Prostate gland (tissue), 2 donors: ENCODE data around the gene MTERF2. TPM values are rescaled to one million over a fixed set of nuclear protein-coding genes. Genes with fewer than 3 reads are reported as not detected.
"Not testable (repeated sequence)": the region's sequence is repeated elsewhere in the genome, so short reads cannot be mapped to it uniquely, and the experiment has no call there.

Source experiments
- DNase-seq: peaks from one replicate; pipeline ENCODE4 v3.0.0-alpha.2; 2019; ENCODE audit warnings: low spot score
- H3K27ac ChIP-seq, 2 donors: fragments of 200-600 bp; sonication (generic); 2 replicates each; pipeline ENCODE4 v1.5.1; 2017 to 2019
- H3K27me3 ChIP-seq: fragments of 200-600 bp; sonication (generic); replicated peaks from 2 replicates; pipeline ENCODE4 v1.5.1; 2019; ENCODE audit not compliant: insufficient read depth
- H3K36me3 ChIP-seq, 2 donors: fragments of 200-600 bp; sonication (generic); 1 replicate in 1 of 2; 2 replicates in 1 of 2; pipeline versions ENCODE4 v1.5.1 to v1.8.1; 2017 to 2019
- H3K4me1 ChIP-seq: fragments of 200-600 bp; sonication (generic); replicated peaks from 2 replicates; pipeline ENCODE4 v1.5.1; 2019
- H3K4me3 ChIP-seq, 2 donors: fragments of 200-600 bp; sonication (generic); 2 replicates each; pipeline ENCODE4 v1.5.1; 2017 to 2019
- H3K9me3 ChIP-seq: fragments of 200-600 bp; sonication (generic); 2 replicates; pipeline ENCODE4 v1.5.1; 2017
- CTCF ChIP-seq, 4 experiments: fragments of 200-600 bp in 2 of 4; fragments of 450-650 bp in 2 of 4; sonication (generic) in 2 of 4; IDR thresholded peaks; 1 replicate in 3 of 4; 2 replicates in 1 of 4; pipeline ENCODE4 v1.5.1; 2016 to 2019; ENCODE audit warnings: antibody characterized with exemption in 4 of 4, mild to moderate bottlenecking in 2 of 4, moderate library complexity in 2 of 4
- POLR2A ChIP-seq: fragments of 450-650 bp; IDR thresholded peaks from one replicate; pipeline ENCODE4 v1.6.1; 2016; ENCODE audit warnings: antibody characterized with exemption, mild to moderate bottlenecking
- POLR2AphosphoS5 ChIP-seq: sonication (generic); formaldehyde crosslinking; IDR thresholded peaks from one replicate; pipeline ENCODE4 v1.6.1; 2017; ENCODE audit warnings: antibody characterized with exemption
- WGBS: methylation state at CpG from one replicate; pipeline ENCODE4 v1.1.5; 2018; 5-methylcytosine and 5-hydroxymethylcytosine counted together
- intact Hi-C: fragments of 100-400 bp; cut with DNase I; formaldehyde crosslinking; loops from one replicate; pipeline ENCODE4 v1.14.2; 2022
- total RNA-seq, 2 donors: library from RNA; depleted of rRNA; stranded (reverse); fragments of >200 nt; gene quantifications; one replicate each; pipeline ENCODE4 v1.1.0, GENCODE V29; 2016

MTERF2 gene
- total RNA-seq, 2 donors from 2014 or later = 11.3 to 18.1 TPM

GRCh38 chr12:107007411-107007810, 20.5 kb upstream of the MTERF2 start:
- H3K4me1 ChIP-seq = no peaks in the 10 kb centered on the region
- no peak for DNase-seq
- TF ChIP-seq CTCF (IDR thresholded peaks at IDR 0.05) = no peak
- TF ChIP-seq POLR2A = no peak
- no peak for TF ChIP-seq POLR2AphosphoS5
- H3K9me3 ChIP-seq = no peaks in the 10 kb centered on the region
- 98% methylated on average over 4 of the region's 4 CpGs for WGBS
- H3K27me3 ChIP-seq = no peaks in the 10 kb centered on the region
- no peaks in the 10 kb centered on the region for H3K36me3 ChIP-seq
- no peak overlapping the region for H3K4me3 ChIP-seq
- intact Hi-C loops = no loop called here
- no peak overlapping the region for H3K27ac ChIP-seq

- H3K4me1 ChIP-seq, H3K27ac ChIP-seq, intact Hi-C loops, H3K36me3 ChIP-seq, H3K27me3 ChIP-seq, H3K4me3 ChIP-seq, H3K9me3 ChIP-seq, DNase-seq: not testable (repeated sequence)
- WGBS = 67% methylated on average over 4 of the region's 4 CpGs
These were observed 15.7 kb upstream of the MTERF2 start for GRCh38 chr12:107002665-107003064.

GRCh38 chr12:106999446-106999845, 12.5 kb upstream of the MTERF2 start:
- Histone ChIP-seq H3K4me3 (no peak overlapping the region), H3K9me3 (no peaks in the 10 kb centered on the region), H3K27me3 (no peaks in the 10 kb centered on the region), H3K36me3 (no peaks in the 10 kb centered on the region), H3K4me1 (no peaks in the 10 kb centered on the region), H3K27ac (no peak overlapping the region)
- no peak for DNase-seq
- intact Hi-C loops = no loop called here
- 77% methylated on average over 6 of the region's 6 CpGs for WGBS
- TF ChIP-seq POLR2AphosphoS5 = no peak
- no peak for TF ChIP-seq POLR2A
- TF ChIP-seq CTCF (IDR thresholded peaks at IDR 0.05) = no peak

- intact Hi-C loops = no loop called here
- Histone ChIP-seq H3K27ac (no peak overlapping the region), H3K4me1 (no peaks in the 10 kb centered on the region), H3K4me3 (no peak overlapping the region), H3K9me3 (no peaks in the 10 kb centered on the region), H3K36me3 (no peaks in the 10 kb centered on the region), H3K27me3 (no peaks in the 10 kb centered on the region)
- DNase-seq = no peak
- no peak for TF ChIP-seq POLR2A
- TF ChIP-seq CTCF (IDR thresholded peaks at IDR 0.05) = no peak
- TF ChIP-seq POLR2AphosphoS5 = no peak
- 95% methylated on average over 1 of the region's 1 CpG for WGBS
These were observed 11.0 kb upstream of the MTERF2 start for GRCh38 chr12:106997916-106998315.

GRCh38 chr12:106996102-106996501, 9.2 kb upstream of the MTERF2 start:
- H3K36me3 ChIP-seq, DNase-seq, intact Hi-C loops, H3K4me1 ChIP-seq, H3K4me3 ChIP-seq, H3K27me3 ChIP-seq, H3K27ac ChIP-seq, H3K9me3 ChIP-seq: not testable (repeated sequence)
- 97% methylated on average over 5 of the region's 5 CpGs for WGBS

GRCh38 chr12:106994579-106995220, 7.8 kb upstream of the MTERF2 start:
- Histone ChIP-seq H3K27ac (no peak overlapping the region), H3K4me3 (no peak overlapping the region), H3K36me3 (no peaks in the 10 kb centered on the region), H3K27me3 (no peaks in the 10 kb centered on the region), H3K9me3 (no peaks in the 10 kb centered on the region), H3K4me1 (no peaks in the 10 kb centered on the region)
- 39% methylated on average over 2 of the region's 2 CpGs for WGBS
- intact Hi-C loops = no loop called here
- TF ChIP-seq CTCF (IDR thresholded peaks at IDR 0.05) (no peak), POLR2A (no peak), POLR2AphosphoS5 (no peak)
- no peak for DNase-seq
